GM18526 (cell line): ENCODE measurements around the gene MRRF.

Experiments used
- POLR2A ChIP-seq: IDR thresholded peaks from 3 replicates; pipeline ENCODE4 v1.6.1; 2011; ENCODE audit not compliant: insufficient read length; ENCODE audit errors: extremely low read depth

Gene MRRF

GRCh38 chr9:122251351-122251750 lies 13.3 kb upstream of the MRRF start:
- no peak for TF ChIP-seq POLR2A

GRCh38 chr9:122252796-122253195 lies 11.9 kb upstream of the MRRF start:
- no peak for TF ChIP-seq POLR2A

- TF ChIP-seq POLR2A, result no peak
Observed at GRCh38 chr9:122254761-122255160, 9.9 kb upstream of the MRRF start.

GRCh38 chr9:122256206-122256605 lies 8.5 kb upstream of the MRRF start:
- no peak for TF ChIP-seq POLR2A

GRCh38 chr9:122258886-122259415 lies 5.7 kb upstream of the MRRF start:
- TF ChIP-seq POLR2A, result no peak

- TF ChIP-seq POLR2A, result no peak
Observed at GRCh38 chr9:122261469-122261881, 3.2 kb upstream of the MRRF start.

- no peak for TF ChIP-seq POLR2A
Observed at GRCh38 chr9:122262073-122262472, 2.6 kb upstream of the MRRF start.

- TF ChIP-seq POLR2A, result no peak
Observed at GRCh38 chr9:122263699-122264349, 858 bp upstream of the MRRF start.

GRCh38 chr9:122265149-122265915 lies 650 bp downstream of the MRRF start:
- no peak for TF ChIP-seq POLR2A

- TF ChIP-seq POLR2A, result no peak
Observed at GRCh38 chr9:122268041-122268814, 3.5 kb downstream of the MRRF start.

- TF ChIP-seq POLR2A, result no peak
Observed at GRCh38 chr9:122274055-122274454, 9.4 kb downstream of the MRRF start.

GRCh38 chr9:122276096-122276495 lies 11.4 kb downstream of the MRRF start:
- TF ChIP-seq POLR2A, result no peak

GRCh38 chr9:122277285-122277897 lies 12.7 kb downstream of the MRRF start:
- TF ChIP-seq POLR2A, result no peak

GRCh38 chr9:122281368-122281767 lies 16.7 kb downstream of the MRRF start:
- TF ChIP-seq POLR2A, result no peak

- TF ChIP-seq POLR2A, result no peak
Observed at GRCh38 chr9:122286764-122287163, 22.1 kb downstream of the MRRF start.
